Nephron progenitor cell (in vitro differentiated cells): ENCODE results near the gene GPNMB.

Experiments
- DNase-seq: peaks from one replicate; pipeline ENCODE4 v3.0.0; 2021
- H3K27ac Mint-ChIP-seq: 2 replicates; pipeline ENCODE4 v1.8.0; 2021; ENCODE audit warnings: mild to moderate bottlenecking, moderate library complexity, mixed read lengths
- H3K27me3 Mint-ChIP-seq: 2 replicates; pipeline ENCODE4 v1.8.0; 2021; ENCODE audit warnings: mild to moderate bottlenecking, low read depth, mixed read lengths; ENCODE audit not compliant: poor library complexity
- H3K36me3 Mint-ChIP-seq: 2 replicates; pipeline ENCODE4 v1.8.0; 2021; ENCODE audit warnings: low read depth, mixed read lengths
- H3K4me1 Mint-ChIP-seq: 2 replicates; pipeline ENCODE4 v1.8.0; 2021; ENCODE audit warnings: mixed read lengths
- H3K4me3 Mint-ChIP-seq: 2 replicates; pipeline ENCODE4 v1.8.0; 2021; ENCODE audit warnings: mild to moderate bottlenecking, moderate library complexity, mixed read lengths
- H3K9me3 Mint-ChIP-seq: 2 replicates; pipeline ENCODE4 v1.8.0; 2021; ENCODE audit warnings: mild to moderate bottlenecking, moderate library complexity, mixed read lengths
- CTCF ChIP-seq: fragments of 200-600 bp; sonication (generic); IDR thresholded peaks from 2 replicates; pipeline ENCODE4 v1.5.0; 2021; ENCODE audit warnings: antibody characterized with exemption

The GPNMB gene

GRCh38 chr7:23285657-23286646 is 39.4 kb downstream of the GPNMB start:
- no peak for DNase-seq
- no peaks in the 10 kb centered on the region for H3K36me3 Mint-ChIP-seq
- no peaks in the 10 kb centered on the region for H3K9me3 Mint-ChIP-seq
- H3K4me1 Mint-ChIP-seq, result no peaks in the 10 kb centered on the region
- no peak for TF ChIP-seq CTCF
- no peak overlapping the region for H3K4me3 Mint-ChIP-seq
- no peak overlapping the region for H3K27ac Mint-ChIP-seq
- H3K27me3 Mint-ChIP-seq, result peaks cover 12% of the 10 kb centered on the region

GRCh38 chr7:23287612-23288011 is 41.0 kb downstream of the GPNMB start:
- Mint-ChIP-seq H3K27ac (no peak overlapping the region), H3K9me3 (no peaks in the 10 kb centered on the region), H3K4me3 (no peak overlapping the region), H3K27me3 (peaks cover 12% of the 10 kb centered on the region), H3K4me1 (no peaks in the 10 kb centered on the region), H3K36me3 (no peaks in the 10 kb centered on the region)
- TF ChIP-seq CTCF, result no peak
- DNase-seq, result no peak

GRCh38 chr7:23290993-23291392 is 44.4 kb downstream of the GPNMB start:
- Mint-ChIP-seq H3K4me3 (no peak overlapping the region), H3K27ac (no peak overlapping the region), H3K4me1 (no peaks in the 10 kb centered on the region), H3K9me3 (no peaks in the 10 kb centered on the region), H3K36me3 (no peaks in the 10 kb centered on the region), H3K27me3 (peaks cover 9% of the 10 kb centered on the region)
- no peak for TF ChIP-seq CTCF
- DNase-seq, result no peak

- Mint-ChIP-seq H3K4me1 (no peaks in the 10 kb centered on the region), H3K4me3 (no peak overlapping the region), H3K27me3 (peaks cover 16% of the 10 kb centered on the region), H3K9me3 (peaks cover 4% of the 10 kb centered on the region), H3K36me3 (no peaks in the 10 kb centered on the region), H3K27ac (no peak overlapping the region)
- TF ChIP-seq CTCF, result no peak
- DNase-seq, result no peak
Measured at GRCh38 chr7:23291957-23292560, 45.5 kb downstream of the GPNMB start.

GRCh38 chr7:23292623-23293022 is 46.0 kb downstream of the GPNMB start:
- Mint-ChIP-seq H3K27me3 (peaks cover 15% of the 10 kb centered on the region), H3K36me3 (no peaks in the 10 kb centered on the region), H3K4me3 (no peak overlapping the region), H3K27ac (no peak overlapping the region), H3K9me3 (peaks cover 5% of the 10 kb centered on the region), H3K4me1 (no peaks in the 10 kb centered on the region)
- TF ChIP-seq CTCF, result no peak
- no peak for DNase-seq
